ENCODE results near the gene TAF5.
"Not testable (repeated sequence)": the region's sequence is repeated elsewhere in the genome, so short reads cannot be mapped to it uniquely, and the experiment has no call there.

GRCh38 chr10:103360791-103361190 lies 7.0 kb upstream of the TAF5 start:
- TF ChIP-seq POLR2A, CTCF (IDR thresholded peaks at IDR 0.05): not testable (repeated sequence)
